ENCODE data around the gene TMBIM4.

DNA sequence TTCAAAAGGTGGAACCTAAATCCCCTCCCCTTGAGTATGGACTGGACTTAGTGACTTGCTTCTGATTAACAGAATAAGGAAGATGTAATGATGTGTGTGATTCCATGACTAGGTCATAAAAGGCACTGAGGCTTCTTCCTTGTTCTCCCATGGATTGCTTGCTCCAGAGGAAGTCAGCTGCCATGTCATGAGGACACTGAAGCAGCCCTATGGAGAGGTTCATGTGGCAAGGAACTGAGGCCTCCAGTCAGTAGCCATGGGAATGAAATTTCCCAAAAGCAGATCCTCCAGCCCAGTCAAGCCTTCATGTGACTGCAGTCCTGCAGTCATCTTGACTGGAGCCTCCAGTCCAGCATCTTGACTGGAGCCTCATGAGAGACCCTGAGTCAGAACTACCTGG is 10.7 kb downstream of the TMBIM4 start:
- TF ChIP-seq, protein P1, sequence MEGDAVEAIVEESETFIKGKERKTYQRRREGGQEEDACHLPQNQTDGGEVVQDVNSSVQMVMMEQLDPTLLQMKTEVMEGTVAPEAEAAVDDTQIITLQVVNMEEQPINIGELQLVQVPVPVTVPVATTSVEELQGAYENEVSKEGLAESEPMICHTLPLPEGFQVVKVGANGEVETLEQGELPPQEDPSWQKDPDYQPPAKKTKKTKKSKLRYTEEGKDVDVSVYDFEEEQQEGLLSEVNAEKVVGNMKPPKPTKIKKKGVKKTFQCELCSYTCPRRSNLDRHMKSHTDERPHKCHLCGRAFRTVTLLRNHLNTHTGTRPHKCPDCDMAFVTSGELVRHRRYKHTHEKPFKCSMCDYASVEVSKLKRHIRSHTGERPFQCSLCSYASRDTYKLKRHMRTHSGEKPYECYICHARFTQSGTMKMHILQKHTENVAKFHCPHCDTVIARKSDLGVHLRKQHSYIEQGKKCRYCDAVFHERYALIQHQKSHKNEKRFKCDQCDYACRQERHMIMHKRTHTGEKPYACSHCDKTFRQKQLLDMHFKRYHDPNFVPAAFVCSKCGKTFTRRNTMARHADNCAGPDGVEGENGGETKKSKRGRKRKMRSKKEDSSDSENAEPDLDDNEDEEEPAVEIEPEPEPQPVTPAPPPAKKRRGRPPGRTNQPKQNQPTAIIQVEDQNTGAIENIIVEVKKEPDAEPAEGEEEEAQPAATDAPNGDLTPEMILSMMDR (tag by site-specific recombination; IDR thresholded peaks at IDR 0.05), result no peak
- TF ChIP-seq ZNF112 (tag by site-specific recombination; IDR thresholded peaks at IDR 0.05) (no peak), ZNF558 (tag by site-specific recombination; IDR thresholded peaks at IDR 0.05) (no peak), KLF16 (tag by site-specific recombination; IDR thresholded peaks at IDR 0.05) (no peak)
- TF ChIP-seq, protein P2, sequence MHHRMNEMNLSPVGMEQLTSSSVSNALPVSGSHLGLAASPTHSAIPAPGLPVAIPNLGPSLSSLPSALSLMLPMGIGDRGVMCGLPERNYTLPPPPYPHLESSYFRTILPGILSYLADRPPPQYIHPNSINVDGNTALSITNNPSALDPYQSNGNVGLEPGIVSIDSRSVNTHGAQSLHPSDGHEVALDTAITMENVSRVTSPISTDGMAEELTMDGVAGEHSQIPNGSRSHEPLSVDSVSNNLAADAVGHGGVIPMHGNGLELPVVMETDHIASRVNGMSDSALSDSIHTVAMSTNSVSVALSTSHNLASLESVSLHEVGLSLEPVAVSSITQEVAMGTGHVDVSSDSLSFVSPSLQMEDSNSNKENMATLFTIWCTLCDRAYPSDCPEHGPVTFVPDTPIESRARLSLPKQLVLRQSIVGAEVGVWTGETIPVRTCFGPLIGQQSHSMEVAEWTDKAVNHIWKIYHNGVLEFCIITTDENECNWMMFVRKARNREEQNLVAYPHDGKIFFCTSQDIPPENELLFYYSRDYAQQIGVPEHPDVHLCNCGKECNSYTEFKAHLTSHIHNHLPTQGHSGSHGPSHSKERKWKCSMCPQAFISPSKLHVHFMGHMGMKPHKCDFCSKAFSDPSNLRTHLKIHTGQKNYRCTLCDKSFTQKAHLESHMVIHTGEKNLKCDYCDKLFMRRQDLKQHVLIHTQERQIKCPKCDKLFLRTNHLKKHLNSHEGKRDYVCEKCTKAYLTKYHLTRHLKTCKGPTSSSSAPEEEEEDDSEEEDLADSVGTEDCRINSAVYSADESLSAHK (tag by site-specific recombination; IDR thresholded peaks at IDR 0.05), result no peak
